GM10248 (cell line): ENCODE data around the gene SMIM30.
"Not testable (repeated sequence)": the region's sequence is repeated elsewhere in the genome, so short reads cannot be mapped to it uniquely, and the experiment has no call there.

Experiments used
- CTCF ChIA-PET: fragments of 300-600 bp; sonication (Branson Sonifier 250); formaldehyde crosslinking; extraction: SDS; loops from one replicate; lab custom pipeline; 2021; ENCODE audit warnings: antibody characterized with exemption; lab: Yijun Ruan, JAX
- POLR2A ChIA-PET: fragments of 350-650 bp; sonication (Branson Sonifier 250); formaldehyde crosslinking; extraction: SDS; loops from one replicate; lab custom pipeline; 2020; ENCODE audit warnings: antibody characterized with exemption; lab: Yijun Ruan, JAX
- DNase-seq: peaks from one replicate; pipeline ENCODE4 v3.0.0; 2012; ENCODE audit errors: extremely low spot score
- TF ChIP-seq, protein P1 (sequence below): IDR thresholded peaks from 2 replicates; pipeline ENCODE4 v1.5.1; 2012; ENCODE audit warnings: mild to moderate bottlenecking, low read depth; ENCODE audit errors: extremely low read depth, missing control alignments, control extremely low read depth

SMIM30 gene

DNA sequence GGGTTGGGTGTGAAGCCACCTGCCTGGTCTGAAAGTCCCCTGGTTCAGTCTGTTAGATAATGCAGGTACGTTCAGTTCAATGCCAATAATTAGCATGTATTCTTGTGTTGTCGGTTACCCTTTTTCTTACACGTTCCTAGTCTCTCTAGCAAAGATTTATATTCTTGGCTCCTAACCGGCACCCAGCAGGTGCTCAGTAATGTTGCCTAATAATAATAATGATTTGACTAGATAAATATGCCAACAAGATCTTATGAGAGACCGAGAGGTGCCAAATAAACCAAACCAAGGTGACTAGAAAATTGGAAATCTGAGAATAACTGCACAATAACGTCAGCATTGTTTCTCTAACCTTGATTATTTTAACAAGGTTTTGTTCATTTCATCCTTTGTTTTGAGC is 1.1 kb upstream of the SMIM30 start:
- TF ChIP-seq, protein P1, sequence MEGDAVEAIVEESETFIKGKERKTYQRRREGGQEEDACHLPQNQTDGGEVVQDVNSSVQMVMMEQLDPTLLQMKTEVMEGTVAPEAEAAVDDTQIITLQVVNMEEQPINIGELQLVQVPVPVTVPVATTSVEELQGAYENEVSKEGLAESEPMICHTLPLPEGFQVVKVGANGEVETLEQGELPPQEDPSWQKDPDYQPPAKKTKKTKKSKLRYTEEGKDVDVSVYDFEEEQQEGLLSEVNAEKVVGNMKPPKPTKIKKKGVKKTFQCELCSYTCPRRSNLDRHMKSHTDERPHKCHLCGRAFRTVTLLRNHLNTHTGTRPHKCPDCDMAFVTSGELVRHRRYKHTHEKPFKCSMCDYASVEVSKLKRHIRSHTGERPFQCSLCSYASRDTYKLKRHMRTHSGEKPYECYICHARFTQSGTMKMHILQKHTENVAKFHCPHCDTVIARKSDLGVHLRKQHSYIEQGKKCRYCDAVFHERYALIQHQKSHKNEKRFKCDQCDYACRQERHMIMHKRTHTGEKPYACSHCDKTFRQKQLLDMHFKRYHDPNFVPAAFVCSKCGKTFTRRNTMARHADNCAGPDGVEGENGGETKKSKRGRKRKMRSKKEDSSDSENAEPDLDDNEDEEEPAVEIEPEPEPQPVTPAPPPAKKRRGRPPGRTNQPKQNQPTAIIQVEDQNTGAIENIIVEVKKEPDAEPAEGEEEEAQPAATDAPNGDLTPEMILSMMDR: no peak
- CTCF ChIA-PET: no interaction called here
- no peak for DNase-seq
- POLR2A ChIA-PET: no interaction called here

DNA sequence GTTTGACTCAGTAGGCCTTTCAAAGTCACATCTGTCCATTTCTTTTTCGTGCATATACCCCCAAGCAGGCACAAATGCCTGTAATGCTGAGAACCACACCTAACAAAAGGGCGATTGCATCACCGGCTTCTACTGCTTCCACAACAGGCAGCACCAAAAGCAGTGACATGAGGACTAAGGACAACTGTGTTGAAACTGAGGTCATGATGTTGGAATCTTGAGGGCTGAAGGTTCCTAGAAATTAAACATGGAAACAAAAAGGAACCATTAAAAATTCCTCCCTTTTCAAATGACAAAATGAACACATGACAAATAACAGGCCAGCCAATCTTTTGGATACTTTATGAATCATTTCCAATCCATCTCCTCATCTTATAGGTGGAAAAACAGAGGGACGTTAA is 980 bp downstream of the SMIM30 start:
- POLR2A ChIA-PET, CTCF ChIA-PET: not testable (repeated sequence)

DNA sequence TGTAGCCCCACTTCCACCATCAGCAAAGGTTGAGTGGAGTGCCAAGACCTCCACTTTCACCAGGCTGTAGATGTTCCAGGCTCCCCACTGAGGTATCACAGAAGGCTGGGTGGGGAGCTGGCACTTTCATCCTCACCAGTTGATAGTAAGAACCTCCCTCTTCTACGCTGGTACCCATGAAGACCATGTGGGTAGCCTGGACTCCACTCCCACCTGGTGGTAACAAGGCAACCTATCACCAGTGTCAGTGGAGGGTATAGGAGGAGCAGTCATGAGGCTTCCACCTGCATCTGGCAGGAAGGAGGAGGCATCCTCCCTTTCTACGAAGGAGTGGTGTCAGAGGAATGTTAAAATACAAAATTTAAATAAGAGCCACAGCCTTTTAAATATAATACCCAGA is 4.4 kb downstream of the SMIM30 start:
- ChIA-PET POLR2A (no interaction called here), CTCF (interaction anchor here (1.1 to 1.7 kb wide), 3 partner anchors 9 to 14 kb away, joined by 3 to 4 read pairs (median 3); no protein-coding TSS in a partner anchor)
- DNase-seq: no peak
- TF ChIP-seq, protein P1: peak; percentile 13

More for the DNA sequence above, 980 bp downstream of the SMIM30 start:
- not testable (repeated sequence) for DNase-seq

DNA sequence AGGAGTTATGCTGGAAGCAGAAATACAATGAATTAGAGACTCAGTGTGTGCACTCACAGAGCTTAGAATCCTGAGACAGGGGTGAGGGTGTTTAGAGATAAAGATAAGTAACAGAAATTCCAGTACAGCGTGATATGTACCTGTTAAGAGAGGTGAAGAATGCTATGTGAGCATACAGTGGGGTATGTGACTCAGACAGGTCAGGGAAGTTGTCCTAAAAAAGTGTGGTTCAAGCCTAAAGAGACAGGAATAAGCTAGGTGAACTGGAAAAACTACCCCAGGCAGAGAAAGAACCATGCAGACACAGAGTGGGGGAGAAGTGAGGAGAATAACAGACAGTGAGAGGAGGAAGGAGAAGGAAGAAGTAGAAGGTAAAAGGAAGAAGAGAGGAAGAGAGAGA is 8.6 kb downstream of the SMIM30 start:
- DNase-seq: no peak
- ChIA-PET CTCF (no interaction called here), POLR2A (no interaction called here)
- TF ChIP-seq, protein P1: no peak

DNA sequence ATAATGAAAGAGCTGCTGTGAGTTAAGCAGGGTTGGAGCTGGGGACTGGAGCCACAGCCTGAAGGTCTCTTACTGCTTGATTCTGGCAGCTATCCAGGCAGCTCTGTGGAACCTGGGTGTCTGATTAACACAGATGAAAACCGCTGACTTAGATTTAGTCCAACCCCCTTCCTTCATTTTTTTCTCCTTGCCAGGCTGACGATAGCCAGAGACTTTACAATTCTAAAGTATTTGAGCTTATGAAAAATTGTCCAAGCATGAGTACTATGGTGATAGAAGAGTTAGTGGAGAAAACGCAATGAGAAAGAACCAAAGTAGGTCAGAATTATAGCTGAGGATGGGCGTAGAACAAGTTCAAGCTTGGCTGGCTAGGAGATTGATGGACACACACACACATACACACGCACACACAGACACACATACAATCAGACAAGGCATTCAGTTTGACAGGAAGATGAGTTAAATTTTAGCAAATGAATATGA is 18.2 kb downstream of the SMIM30 start:
- TF ChIP-seq, protein P1: no peak
- CTCF ChIA-PET: interaction anchor here (0.9 kb wide), 1 partner anchor 13 kb away, joined by 3 read pairs; no protein-coding TSS in a partner anchor
- DNase-seq: no peak
- POLR2A ChIA-PET: no interaction called here

DNA sequence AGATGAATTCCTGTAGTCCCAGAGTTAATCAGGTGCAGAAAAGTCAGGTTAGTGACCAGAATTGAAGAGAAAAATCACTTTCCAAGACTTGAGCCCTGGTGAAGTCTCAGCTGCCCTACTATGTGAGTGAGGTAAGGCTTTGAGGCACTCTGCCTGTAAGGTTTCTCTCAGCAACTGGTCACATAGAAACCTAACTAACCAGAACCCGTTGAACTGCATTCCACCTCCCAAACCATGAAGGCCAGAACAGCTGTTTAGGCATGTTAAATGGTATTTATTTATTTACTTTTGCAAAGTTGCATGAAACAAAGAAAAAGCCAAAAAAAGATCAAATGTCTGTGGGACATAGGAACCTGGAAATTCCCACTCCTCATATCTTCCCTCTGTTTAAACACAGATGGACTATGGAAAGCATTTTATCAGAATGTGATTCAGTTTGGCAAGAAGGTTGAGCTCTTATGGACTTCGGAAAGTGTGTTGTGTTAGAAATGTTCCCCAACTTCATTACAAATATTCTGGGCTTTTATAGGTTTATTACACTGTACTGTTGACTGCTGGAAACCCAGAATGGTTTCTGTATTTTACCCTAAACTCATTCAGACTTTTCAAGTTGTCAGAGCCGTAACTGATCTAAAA is 19.0 kb downstream of the SMIM30 start:
- TF ChIP-seq, protein P1: no peak
- ChIA-PET CTCF (interaction anchor here (0.9 to 1.6 kb wide), 2 partner anchors 9 to 16 kb away, joined by 3 to 4 read pairs; no protein-coding TSS in a partner anchor), POLR2A (no interaction called here)
- DNase-seq: no peak
